CD4-positive, alpha-beta T cell treated with Interleukin-17A for 4 hours (primary cell): Measurements from ENCODE around the gene NME2.

ENCODE experiments used
- DNase-seq: peaks from one replicate; pipeline ENCODE4 v3.0.0-alpha.2; 2020; ENCODE audit warnings: mixed read lengths

Gene NME2

DNA sequence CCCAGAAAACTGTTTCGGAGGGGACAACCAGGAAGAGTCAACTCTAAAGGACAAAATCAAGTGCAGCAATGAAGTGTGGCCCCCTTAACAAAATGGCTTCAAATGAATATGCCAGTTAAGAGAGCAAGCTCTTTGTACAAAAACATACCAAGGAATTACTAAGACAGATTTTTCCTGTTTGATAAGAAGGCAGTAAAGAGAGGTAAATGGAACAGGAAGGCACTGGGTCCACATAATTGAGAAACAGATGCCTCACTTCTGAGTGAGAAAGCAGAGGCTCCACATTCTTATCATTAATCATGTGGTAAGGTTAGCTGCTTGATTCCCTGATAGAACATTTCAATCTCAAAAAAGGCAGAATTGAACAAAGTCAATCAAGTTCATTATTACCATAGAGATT is 48.7 kb downstream of the NME2 start:
- DNase-seq = no peak

DNA sequence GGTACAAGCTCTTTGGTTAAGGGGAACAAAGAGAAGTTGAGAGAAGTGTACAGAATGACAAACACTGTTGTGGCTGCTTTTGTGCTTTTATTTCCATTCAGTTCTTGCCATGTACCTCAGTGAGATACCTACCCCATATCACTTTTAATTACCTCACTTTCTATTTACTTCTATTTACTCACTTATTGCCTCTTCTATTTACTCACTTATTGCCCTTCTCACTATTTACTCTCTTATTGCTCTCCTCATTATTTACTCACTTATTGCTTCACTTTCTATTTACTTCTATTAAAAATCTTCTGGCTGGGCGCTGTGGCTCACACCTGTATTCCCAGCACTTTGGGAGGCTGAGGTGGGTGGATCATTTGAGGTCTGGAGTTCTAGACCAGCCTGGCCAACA is 51.7 kb downstream of the NME2 start:
- DNase-seq = no peak

DNA sequence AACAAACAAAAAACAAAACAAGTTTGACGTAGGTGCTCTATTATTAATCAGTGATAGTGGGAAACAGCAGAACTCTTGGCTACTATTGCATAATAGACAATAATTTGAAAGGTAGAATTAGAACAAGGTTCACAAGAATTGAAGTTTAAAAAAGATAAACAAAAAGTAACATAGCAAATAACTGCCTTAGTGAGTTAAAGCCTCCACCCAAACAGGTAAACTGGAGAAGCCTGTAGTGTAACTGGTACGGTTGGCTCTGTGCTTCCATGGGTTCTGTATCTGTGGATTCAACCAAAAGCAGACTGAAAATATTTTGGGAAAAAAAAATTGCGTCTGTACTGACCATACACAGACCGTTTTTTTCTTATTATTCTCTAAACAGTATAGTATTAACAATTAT is 55.1 kb downstream of the NME2 start:
- no peak for DNase-seq
